ENCODE data around the gene STYX. TPM values are rescaled to one million over a fixed set of nuclear protein-coding genes. Genes with fewer than 3 reads are reported as not detected.

Gene STYX
- total RNA-seq, 1 experiment from 2014 or later: 20.6 TPM

DNA sequence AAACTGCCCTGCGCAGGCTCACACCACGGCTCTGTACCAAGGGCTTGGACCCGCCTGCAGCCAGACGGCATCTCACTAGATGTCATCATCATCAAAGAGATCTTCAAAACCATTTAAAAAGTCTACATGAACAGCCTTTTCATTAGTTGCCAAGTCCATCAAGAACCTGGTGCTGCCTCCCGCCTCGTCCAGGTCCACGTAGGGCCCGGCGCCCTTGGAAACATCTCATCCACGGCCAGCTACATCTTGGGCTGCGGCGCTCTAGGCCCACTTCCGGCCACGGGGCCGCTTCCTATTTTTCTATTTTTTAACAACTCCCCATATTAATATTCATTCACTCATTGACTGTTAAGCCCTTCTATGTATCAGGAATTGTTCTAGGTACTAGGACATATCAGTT is 68.9 kb downstream of the STYX start:
- ChIA-PET CTCF (no interaction called here), POLR2A (no interaction called here)
- Histone ChIP-seq H3K27me3 (ENCODE audit: control insufficient read depth, insufficient read depth, low read length) (no peaks in the 10 kb centered on the region), H3K36me3 (ENCODE audit: control insufficient read depth, insufficient read depth, low read length) (no peaks in the 10 kb centered on the region), H3K27ac (ENCODE audit: low read length) (no peak overlapping the region), H3K4me3 (ENCODE audit: low read depth in 2 of 2, low read length in 2 of 2) (no peak overlapping the region), H3K4me1 (ENCODE audit: control insufficient read depth, insufficient read depth, low read length) (no peaks in the 10 kb centered on the region), H3K9me3 (ENCODE audit: control insufficient read depth, insufficient read depth, low read depth, low read length) (no peaks in the 10 kb centered on the region)
- ATAC-seq (no peak), DNase-seq (ENCODE audit: low read depth, low spot score) (no peak)
- intact Hi-C loops (cut with micrococcal nuclease; ENCODE audit: unreplicated experiment): no loop called here
- no peak for TF ChIP-seq REST (IDR thresholded peaks at IDR 0.05; ENCODE audit: insufficient read depth in 1 of 2, low read depth in 2 of 2, low read length in 1 of 2)
- no peak for TF ChIP-seq TCF7L2 (IDR thresholded peaks at IDR 0.05; ENCODE audit: low read depth, low read length)
- TF ChIP-seq, protein P1, sequence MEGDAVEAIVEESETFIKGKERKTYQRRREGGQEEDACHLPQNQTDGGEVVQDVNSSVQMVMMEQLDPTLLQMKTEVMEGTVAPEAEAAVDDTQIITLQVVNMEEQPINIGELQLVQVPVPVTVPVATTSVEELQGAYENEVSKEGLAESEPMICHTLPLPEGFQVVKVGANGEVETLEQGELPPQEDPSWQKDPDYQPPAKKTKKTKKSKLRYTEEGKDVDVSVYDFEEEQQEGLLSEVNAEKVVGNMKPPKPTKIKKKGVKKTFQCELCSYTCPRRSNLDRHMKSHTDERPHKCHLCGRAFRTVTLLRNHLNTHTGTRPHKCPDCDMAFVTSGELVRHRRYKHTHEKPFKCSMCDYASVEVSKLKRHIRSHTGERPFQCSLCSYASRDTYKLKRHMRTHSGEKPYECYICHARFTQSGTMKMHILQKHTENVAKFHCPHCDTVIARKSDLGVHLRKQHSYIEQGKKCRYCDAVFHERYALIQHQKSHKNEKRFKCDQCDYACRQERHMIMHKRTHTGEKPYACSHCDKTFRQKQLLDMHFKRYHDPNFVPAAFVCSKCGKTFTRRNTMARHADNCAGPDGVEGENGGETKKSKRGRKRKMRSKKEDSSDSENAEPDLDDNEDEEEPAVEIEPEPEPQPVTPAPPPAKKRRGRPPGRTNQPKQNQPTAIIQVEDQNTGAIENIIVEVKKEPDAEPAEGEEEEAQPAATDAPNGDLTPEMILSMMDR (IDR thresholded peaks at IDR 0.05): no peak
- TF ChIP-seq SIN3A (IDR thresholded peaks at IDR 0.05; ENCODE audit: borderline replicate concordance, insufficient read depth, low read depth, low read length): no peak
- TF ChIP-seq POLR2AphosphoS5 (IDR thresholded peaks at IDR 0.05; ENCODE audit: low read depth, low read length): no peak
- BruUV-seq (replicated peaks): no TSS peak
- in situ Hi-C loops (cut with HindIII; ENCODE audit: low pct_unique_long_range_greater_than_20kb, low sequenced_read_pairs): no loop called here

DNA sequence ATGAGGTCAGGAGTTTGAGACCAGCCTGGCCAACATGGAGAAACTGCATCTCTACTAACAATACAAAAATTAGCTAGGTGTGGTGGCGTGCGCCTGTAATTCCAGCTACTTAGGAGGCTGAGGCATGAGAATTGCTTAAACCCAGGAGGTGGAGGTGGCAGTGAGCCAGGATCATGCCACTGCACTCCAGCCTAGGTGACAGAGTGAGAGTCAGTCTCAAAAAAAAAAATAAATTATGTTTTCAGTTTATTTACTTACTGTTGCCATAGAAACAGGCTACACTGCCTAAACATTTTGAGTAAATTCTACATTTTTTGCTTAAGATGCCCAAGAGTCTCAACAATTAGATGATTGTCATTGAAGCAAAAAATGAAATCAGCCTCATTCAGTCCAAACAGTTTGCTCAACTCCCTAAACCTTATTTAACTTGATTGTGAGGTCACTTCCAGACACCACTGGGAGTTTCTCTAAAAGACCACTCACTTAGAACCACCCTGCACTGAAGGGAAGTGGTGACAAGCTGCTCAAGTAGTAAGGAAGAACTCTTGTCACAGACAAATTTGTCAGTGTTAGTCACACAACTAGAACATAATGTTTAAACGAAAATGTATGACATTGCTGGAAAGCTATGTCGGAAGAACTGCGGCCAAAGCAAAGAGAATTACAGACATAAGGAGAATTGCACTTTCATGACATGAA is 71.2 kb downstream of the STYX start:
- no peaks in the 10 kb centered on the region for H3K4me1 ChIP-seq (ENCODE audit: control insufficient read depth, insufficient read depth, low read length)
- no peak overlapping the region for H3K4me3 ChIP-seq (ENCODE audit: low read depth in 2 of 2, low read length in 2 of 2)
- DNase-seq (ENCODE audit: low read depth, low spot score) (no peak), ATAC-seq (no peak)
- H3K9me3 ChIP-seq (ENCODE audit: control insufficient read depth, insufficient read depth, low read depth, low read length): no peaks in the 10 kb centered on the region
- POLR2A ChIA-PET: no interaction called here
- BruUV-seq (replicated peaks): no TSS peak
- no peaks in the 10 kb centered on the region for H3K36me3 ChIP-seq (ENCODE audit: control insufficient read depth, insufficient read depth, low read length)
- intact Hi-C loops (cut with micrococcal nuclease; ENCODE audit: unreplicated experiment): no loop called here
- no peaks in the 10 kb centered on the region for H3K27me3 ChIP-seq (ENCODE audit: control insufficient read depth, insufficient read depth, low read length)
- CTCF ChIA-PET: no interaction called here
- in situ Hi-C loops (cut with HindIII; ENCODE audit: low pct_unique_long_range_greater_than_20kb, low sequenced_read_pairs): no loop called here
- no peak for TF ChIP-seq POLR2AphosphoS5 (IDR thresholded peaks at IDR 0.05; ENCODE audit: low read depth, low read length)
- no peak for TF ChIP-seq SIN3A (IDR thresholded peaks at IDR 0.05; ENCODE audit: borderline replicate concordance, insufficient read depth, low read depth, low read length)
- no peak for TF ChIP-seq REST (IDR thresholded peaks at IDR 0.05; ENCODE audit: insufficient read depth in 1 of 2, low read depth in 2 of 2, low read length in 1 of 2)
- TF ChIP-seq, protein P1 (IDR thresholded peaks at IDR 0.05): no peak
- no peak for TF ChIP-seq TCF7L2 (IDR thresholded peaks at IDR 0.05; ENCODE audit: low read depth, low read length)
- no peak overlapping the region for H3K27ac ChIP-seq (ENCODE audit: low read length)

All from Panc1 (cell line).